Cerebellar nuclear complex (tissue), 1 donor: ENCODE results near the gene RFC4.
"Not testable (repeated sequence)": the region's sequence is repeated elsewhere in the genome, so short reads cannot be mapped to it uniquely, and the experiment has no call there.

Source experiments
- DNase-seq, 2 experiments: peaks; one replicate each; lab custom pipeline; 2025; lab: John Stamatoyannopoulos, UW

The RFC4 gene

DNA sequence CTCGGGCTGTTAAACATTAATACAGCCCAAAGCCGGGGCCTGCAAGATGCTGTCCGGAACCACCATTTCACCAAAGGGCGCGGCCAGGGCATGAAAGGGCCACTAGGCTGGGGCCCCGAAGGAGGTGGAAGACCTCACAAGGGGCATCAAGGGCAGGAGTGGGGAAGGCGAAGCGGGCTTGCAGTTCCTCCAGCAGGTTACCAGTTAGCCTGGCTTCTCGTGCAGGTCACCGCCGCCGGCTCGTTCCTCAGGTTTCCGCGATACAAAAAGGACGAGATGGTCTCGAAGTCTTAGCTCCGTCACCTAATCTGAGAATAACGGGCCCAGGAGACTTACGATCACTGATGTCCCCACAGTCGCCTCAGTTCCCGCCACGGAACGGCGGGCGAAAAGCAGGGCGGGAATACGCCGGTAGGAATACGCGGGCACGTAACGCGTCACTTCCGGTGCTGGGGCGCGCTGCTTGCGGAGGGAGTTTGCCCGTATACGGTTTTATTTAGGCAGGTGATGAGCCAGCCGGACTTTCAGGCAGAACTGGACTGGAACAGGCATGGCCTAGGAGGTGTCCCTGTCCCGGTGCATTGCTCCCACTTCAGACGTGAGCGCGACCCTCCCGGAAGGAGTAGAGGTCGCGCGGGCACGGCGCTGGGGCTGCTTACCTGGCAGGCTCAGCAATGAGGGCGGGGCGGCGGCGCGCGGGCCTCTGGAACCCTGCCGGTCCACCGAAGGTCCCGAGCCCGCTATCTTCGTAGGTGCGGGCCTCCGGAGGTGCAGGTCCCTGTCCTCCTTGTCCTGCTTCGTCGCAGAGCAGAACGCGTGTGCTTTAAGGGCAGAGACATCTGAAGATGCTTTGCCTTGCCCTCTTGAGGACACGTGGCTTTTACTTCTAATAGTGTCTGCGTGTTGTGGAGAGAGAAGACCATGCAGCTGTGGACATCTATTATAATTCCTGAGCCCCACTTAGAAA is at the start of gene RFC4:
Gene RFC4, minus strand, starts transcription at position 394 of the 967 bp plus-strand sequence. CDS start 1,769 bp downstream, outside the sequence.
- peak in 1 of 2 experiments; percentile 73 for DNase-seq

DNA sequence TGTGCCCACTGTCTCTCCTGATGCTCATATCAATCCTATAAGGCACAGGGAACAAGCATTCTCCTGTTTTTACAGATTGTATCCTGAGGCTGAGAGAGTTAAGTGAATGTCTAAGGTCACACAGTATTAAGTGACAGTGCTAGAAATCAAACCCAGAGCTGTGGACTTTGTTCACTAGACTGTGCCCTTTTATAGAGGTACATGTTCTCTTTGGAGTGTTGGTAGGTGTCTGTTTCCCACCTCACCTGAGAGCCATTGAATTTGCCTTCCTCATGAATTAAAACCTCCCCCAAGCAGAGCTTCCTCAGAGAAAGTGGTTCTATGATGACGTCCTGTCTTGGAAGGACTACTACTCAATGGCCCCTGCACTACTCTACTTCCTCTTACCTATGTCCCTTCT is 48.7 kb upstream of the RFC4 start:
- no peak for DNase-seq

- no peak for DNase-seq
Measured at GRCh38 chr3:186854146-186854545, 47.9 kb upstream of the RFC4 start.

DNA sequence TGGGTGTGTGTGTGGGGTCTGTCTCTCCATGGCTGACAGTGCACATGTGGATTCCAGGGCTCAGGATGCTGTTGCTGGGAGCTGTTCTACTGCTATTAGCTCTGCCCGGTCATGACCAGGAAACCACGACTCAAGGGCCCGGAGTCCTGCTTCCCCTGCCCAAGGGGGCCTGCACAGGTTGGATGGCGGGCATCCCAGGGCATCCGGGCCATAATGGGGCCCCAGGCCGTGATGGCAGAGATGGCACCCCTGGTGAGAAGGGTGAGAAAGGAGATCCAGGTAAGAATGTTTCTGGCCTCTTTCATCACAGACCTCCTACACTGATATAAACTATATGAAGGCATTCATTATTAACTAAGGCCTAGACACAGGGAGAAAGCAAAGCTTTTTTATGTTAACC is 46.7 kb upstream of the RFC4 start:
- no peak for DNase-seq

DNA sequence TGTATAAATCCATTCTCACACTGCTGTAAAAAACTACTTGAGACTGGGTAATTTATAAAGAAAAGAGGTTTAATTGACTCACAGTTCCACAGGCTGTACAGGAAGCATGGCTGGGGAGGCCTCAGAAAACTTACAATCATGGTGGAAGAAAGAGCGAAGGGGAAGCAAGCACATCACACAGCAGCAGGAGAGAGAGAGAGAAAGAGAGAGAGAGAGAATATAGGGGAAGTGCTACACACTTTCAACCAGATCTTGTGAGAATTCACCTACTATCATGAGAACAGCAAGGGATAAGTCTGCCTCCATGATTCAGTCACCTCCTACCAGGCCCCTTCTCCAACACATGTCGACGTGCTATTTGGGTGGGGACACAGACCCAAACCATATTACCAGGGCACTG is 45.6 kb upstream of the RFC4 start:
- DNase-seq = not testable (repeated sequence)

DNA sequence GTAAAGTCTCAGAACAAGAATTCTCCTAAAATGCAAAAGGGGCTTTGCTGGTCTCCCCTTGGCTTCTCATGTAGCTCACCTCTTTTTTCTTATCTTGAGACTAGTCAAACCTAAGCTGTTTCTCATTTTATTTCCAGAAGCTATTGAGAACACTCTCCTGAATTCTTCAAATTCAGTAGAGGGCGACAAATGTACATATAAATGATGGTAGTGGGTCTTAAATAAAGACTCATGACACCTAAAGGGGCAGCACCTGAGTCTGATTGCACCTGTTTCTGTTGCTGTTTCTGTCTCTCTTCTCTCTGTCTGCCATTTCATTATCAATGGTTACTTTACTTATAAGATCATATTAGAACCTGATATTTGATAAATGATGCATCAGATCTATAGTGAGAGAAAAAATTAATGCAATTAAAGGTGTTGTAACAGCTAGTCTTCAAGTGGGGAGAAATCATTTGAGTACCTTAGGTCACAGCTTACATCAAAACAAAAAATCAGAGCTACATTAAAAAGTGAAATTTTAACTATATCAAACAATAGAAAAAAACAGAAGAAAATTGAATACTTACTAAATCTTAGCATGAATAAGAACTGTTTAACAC is 43.2 kb upstream of the RFC4 start:
- DNase-seq = no peak

GRCh38 chr3:186847437-186847836 is 41.2 kb upstream of the RFC4 start:
- DNase-seq = no peak

DNA sequence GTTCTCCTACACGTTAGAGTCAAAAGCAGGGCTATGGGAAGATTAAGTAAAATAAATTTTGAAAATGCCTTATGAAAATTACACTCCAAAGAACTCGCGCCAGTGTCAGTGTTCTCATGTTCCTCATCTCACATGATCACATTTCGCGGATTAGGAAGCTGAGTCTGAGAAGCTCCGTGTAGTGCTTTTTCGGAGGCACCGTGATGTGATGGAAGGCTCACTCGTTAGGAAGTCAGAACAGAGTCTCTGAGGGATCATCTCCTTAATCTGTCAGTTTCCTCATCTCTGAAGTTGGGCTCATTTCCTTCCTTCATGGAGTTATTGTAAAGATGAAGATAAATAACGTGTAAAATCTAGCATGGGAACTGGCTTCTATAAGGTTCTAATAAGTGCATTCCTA is 39.5 kb upstream of the RFC4 start:
- DNase-seq = no peak

DNA sequence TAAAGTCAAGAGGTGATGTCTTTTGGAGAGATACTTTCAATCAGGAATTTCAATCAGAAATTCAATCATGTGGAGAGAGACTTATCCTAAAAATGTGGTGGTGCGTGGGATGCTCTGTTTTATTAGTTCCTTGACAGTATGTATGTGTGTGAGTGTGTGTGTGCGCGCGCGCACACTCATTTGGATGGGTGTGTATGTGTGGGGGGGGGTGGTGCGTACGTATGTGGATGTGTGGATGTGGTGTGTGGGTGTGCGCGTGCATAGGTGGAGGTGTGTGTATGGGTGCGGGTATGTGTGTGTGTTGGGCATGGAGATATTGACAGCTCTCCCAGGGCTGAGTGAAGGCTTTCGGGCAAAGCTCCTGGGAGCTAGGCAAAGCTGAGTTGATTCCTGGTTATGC is 38.6 kb upstream of the RFC4 start:
- no peak for DNase-seq

DNA sequence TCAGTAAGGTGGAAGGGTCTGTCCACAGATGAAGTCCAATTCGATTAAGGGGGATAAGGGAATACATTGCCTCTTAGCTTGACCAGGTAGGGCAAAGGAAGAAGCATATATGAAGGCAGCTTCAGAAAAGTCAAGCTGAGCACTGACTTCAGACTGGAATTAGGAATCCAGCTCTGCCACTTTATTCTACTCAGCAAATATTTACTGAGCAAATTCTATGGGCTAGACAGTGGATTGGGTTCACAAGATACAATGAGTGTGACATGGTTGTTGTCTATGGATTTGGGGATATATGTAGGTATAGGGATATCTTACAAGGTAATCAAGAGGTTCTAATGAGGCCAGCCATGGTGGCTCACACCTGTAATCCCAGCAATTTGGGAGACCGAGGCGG is 36.8 kb upstream of the RFC4 start:
- no peak for DNase-seq

- no peak for DNase-seq
Measured at GRCh38 chr3:186842426-186843038, 36.2 kb upstream of the RFC4 start, which contains the start of gene ADIPOQ. ADIPOQ (plus strand) TSS chr3:186842710; CDS start chr3:186853059, 10,349 bp downstream.

DNA sequence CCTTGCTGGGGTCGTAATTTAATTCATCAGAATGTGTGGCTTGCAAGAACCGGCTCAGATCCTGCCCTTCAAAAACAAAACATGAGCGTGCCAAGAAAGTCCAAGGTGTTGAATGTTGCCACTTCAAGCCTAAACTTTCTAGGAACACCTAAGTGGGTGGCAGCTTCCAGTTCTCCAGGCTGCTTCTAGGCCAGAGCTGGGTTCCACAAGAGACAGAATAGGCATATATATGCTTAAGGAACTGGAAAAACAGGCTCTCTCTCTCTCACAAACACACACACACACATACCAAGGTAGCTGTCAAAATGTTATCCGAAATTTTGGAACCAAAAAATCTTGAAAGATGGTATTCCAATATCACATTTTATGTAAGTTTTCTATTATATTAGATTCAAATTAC is 35.3 kb upstream of the RFC4 start:
- no peak for DNase-seq

- no peak for DNase-seq
Measured at GRCh38 chr3:186839874-186840641, 33.8 kb upstream of the RFC4 start.

- DNase-seq = no peak
Measured at GRCh38 chr3:186832276-186832675, 26.0 kb upstream of the RFC4 start.

DNA sequence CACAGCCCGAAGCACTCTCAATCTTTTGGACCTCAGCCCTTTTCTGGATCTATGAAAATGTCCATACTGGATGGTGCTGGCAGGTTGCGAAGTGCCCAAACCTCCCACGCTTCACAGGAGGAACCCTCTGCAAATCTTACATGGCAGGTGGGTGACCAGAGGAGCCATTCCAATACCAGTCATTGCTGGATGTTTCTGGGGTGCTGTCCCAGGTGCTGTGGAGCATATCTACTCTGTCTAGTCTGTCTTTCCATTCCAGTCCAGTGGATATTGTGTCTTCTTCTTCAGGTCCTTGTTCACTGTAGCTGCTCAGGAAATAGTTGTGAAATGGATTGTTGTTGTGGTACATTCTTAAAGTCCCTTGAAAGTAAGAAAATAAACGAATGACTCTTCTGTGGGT is 25.5 kb upstream of the RFC4 start:
- DNase-seq = no peak

- DNase-seq = no peak
Measured at GRCh38 chr3:186828340-186828739, 22.1 kb upstream of the RFC4 start.

GRCh38 chr3:186826976-186827857 is 20.9 kb upstream of the RFC4 start:
- peak in 1 of 2 experiments; percentile 58 for DNase-seq

DNA sequence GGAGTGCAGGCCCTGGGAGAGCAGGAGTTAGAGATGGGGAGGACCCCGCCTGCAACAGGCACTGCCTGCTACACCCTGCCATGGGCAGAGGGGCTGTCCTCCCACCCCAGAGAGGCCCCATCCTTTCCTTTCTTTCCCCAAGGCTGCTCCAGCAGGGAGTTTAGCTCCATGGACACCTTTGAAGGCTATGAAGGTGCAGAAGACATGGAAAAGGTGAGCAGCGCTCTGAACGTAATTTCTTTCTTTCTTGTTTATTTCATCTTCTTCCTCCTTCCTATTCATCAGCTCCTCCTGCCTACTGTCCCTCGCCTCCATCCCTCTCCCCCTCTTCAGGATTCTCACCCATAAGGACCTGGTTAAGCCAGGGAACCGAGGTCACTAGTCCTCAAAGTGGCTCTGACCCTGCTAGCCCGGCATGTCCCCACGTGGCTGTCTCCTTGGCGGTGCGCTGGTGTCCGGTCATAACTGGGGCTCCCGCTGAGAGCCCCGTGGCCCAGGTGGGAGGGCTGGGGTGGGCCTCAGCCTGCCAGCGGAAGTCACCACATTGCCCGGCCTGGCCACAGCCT is 20.2 kb upstream of the RFC4 start:
- no peak for DNase-seq

DNA sequence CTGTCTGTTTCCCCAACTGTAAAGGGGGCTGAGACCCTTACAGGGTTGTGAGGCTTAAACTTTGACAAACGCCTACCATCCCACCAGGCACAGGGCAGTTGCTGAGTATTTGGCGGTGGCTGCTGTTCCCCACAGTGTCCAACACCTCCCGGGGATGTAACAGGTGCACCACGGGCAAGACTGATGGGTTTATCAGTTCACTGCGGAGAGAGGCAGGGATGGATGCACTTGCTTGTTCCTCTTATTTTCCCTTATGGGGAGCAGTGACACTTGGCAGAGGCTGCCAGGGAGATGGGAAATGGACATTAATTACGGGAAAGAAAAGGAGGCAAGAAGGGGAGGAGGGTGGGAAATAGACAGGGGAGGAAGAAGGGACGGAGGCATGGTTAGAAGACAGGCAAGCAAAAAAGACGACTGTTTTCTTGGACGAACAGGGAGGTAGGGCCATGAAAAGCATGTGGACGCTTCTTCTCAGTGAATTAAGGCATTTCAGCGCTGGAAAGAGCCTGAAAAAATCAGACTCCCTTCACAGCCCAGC is 19.7 kb upstream of the RFC4 start:
- DNase-seq = no peak

DNA sequence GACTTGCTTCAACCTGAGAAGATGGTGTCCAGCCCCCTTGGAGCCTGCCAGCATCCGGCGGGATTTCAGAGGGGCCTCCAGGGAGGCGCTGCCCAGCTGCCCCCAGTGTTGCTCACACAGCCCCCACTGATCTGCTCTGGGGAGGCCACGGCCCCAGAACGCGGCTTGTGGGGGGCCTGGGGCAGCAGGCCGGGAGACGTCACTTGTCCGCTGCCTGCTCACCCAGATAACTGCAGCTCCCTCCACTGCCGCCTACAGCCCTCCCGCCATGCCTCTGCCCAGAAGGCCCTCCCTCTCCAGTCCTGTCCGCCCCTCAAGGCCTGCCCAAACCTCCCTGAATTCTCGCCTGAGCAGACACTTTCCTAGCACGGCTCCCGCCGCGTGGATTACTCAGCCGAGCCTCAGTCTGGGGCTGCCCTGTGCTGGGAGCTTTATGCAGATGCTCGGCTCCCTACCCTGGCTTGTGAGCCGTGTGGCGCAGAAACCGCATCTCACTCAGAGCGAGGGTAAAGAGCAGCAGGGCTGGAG is 19.1 kb upstream of the RFC4 start:
- DNase-seq = no peak
